HEK293 (cell line): ENCODE data around the gene PSMD2.

ENCODE experiments used
- REPIN1 ChIP-seq: fragments of 450-650 bp; formaldehyde crosslinking; IDR thresholded peaks from 2 replicates; pipeline ENCODE4 v1.5.1; 2017; ENCODE audit warnings: missing biosample characterization, missing genetic modification characterization, low read depth
- ZNF433 ChIP-seq: fragments of 450-650 bp; formaldehyde crosslinking; IDR thresholded peaks from 2 replicates; pipeline ENCODE4 v1.5.1; 2016; ENCODE audit warnings: missing biosample characterization, missing genetic modification characterization, low read depth

- no peak for TF ChIP-seq ZNF433
- no peak for TF ChIP-seq REPIN1
These were observed 38.9 kb downstream of the PSMD2 start for GRCh38 chr3:184337981-184338380.
